ENCODE results near the gene PLXNC1.
A peak's percentile ranks its signal among the peaks of the same experiment; 100 is the strongest.
"Not testable (repeated sequence)": the region's sequence is repeated elsewhere in the genome, so short reads cannot be mapped to it uniquely, and the experiment has no call there.

The PLXNC1 gene

DNA sequence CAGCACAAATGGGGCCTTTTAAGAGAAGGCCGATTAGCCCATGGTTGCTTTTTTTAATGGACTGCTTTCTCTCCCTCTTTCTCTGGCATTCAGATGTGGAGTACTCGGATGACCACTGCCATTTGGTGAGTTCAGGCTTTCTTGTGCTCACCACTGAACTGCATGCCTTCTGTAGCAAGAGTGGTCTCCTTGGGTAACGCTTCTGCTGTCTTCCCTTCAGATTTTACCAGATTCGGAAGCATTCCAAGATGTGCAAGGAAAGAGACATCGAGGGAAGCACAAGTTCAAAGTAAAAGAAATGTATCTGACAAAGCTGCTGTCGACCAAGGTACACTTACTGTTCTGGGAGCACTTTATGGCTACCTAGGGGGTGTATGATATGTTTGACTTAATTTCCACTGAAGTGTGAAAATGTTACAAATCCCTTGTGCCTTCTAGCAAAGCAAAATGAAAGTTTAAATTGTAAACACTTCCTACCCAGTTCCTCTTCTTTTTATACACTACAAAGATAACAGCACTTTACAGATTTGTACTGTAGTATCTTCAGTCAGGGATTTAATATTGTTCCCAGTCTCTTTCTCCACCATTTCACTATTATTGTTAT is 148.8 kb downstream of the PLXNC1 start:
- DNase-seq (ENCODE audit: low spot score): no peak

GRCh38 chr12:94297876-94298505 is 149.6 kb downstream of the PLXNC1 start:
- no peak for DNase-seq (ENCODE audit: low spot score)

- DNase-seq (ENCODE audit: low spot score): no peak
Observed at GRCh38 chr12:94299846-94300245, 151.5 kb downstream of the PLXNC1 start.

DNA sequence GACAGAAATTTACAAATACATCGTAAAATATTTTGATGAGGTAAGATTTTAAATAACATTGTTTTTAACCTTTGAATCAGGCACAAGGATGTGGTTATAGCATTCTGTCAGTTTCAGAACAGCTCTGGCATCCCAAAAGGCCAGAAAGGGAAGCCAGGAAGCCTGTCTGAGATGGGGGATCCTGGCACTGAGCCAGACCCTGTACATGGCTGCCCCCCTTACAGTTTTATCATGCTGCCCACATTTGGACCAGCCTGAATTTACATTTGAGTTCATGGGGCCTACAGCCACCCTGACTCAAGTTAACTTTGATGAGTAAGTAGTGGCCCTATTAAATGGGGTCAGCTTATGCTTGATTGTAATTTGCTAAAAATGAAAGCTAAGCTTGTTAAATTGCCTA is 155.6 kb downstream of the PLXNC1 start:
- DNase-seq (ENCODE audit: low spot score): no peak

DNA sequence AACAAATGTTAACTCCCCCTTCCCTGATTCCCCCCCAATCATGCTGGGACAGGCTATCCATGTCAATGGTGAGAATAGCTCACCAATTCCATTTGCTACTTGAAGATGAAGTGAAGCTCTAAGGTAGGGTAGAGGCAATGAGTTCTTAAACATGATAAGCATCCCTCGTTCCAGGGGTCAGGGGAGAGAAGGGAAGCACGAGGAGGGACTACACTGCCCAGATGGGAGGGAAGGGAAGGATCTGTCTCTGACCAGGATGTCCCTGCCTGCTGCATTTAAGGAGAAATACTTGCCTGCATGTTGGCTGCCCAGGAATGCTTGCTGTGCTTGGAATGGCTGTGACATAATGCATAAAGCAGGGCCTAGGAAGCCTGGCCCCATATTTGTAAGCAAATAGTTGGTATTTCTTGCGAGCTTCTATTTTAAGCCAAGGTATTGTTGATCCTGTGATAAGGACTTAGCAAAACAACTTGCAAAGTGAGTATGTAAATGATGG is 156.2 kb downstream of the PLXNC1 start:
- DNase-seq (ENCODE audit: low spot score): peak; percentile 66

DNA sequence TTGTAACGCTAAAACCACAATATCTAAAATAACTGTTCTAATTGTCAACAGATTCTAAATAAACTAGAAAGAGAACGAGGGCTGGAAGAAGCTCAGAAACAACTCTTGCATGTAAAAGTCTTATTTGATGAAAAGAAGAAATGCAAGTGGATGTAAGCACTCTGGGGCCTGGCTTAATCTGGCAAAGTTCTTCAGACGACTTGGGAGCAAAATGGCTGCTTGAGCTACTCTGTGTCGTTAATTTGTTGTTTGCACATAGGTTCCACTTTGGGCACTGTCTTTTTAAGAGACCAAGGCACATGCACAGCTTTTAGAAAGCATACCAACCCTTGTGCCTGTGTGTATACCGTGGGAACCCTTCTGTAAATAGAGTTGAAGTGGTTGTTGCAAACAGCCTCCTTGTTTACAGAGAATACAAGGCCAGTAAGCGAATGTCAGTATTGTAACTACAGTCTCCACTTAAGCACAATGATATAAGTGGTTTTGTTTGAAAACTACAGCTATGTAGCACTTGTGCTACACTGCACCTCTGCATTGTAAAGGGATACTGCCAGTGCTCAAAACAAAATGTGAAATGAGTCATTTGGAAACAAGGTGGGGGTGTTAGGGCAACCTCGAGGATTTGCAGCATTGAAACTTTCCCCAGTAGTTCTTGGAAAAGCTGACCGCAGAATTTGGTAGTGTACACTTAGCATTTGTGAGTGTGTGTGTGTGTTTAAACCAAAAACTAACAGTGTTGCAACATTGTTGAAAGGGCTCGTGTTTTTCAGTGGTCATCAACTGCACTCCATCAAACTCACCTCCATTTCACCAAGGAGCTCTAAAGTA is 157.0 kb downstream of the PLXNC1 start:
- DNase-seq (ENCODE audit: low spot score): peak; percentile 65

GRCh38 chr12:94308612-94309011 is 160.2 kb downstream of the PLXNC1 start:
- DNase-seq (ENCODE audit: low spot score): no peak

DNA sequence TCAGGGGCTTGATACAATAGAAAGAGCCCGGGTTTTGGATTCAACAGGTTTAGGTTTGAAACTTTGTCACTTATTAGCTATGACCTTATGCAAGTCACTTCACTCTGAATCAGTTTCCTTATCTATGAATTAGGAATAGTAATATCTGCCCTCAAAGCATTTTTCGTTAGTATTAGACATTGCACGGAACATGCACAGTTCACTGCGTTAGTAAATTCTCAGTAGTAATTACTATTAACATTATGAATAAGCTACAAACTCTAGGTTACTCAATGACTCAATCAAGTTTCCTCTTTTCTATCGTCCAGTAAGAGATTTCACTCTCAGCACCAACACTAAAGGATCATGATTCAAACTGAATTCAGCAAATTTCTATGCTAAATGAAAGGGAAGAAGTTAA is 161.0 kb downstream of the PLXNC1 start:
- no peak for DNase-seq (ENCODE audit: low spot score)

- DNase-seq (ENCODE audit: low spot score): no peak
Observed at GRCh38 chr12:94312378-94312777, 164.0 kb downstream of the PLXNC1 start.

DNA sequence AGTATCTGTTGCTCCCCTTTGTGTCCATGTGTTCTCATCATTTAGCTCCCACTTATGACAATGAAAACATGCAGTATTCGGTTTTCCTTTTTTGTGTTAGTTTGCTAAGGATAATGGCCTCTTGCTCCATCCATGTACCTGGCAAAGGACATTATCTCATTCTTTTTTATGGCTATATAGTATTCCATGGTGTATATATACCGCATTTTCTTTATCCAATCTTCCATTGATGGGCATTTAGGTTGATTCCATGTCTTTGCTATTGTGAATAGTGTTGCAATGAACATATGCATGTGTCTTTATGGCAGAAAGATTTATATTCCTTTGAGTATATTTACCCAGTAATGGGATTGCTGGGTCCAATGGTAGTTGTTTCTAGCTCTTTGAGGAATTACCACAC is 168.2 kb downstream of the PLXNC1 start:
- DNase-seq (ENCODE audit: low spot score): not testable (repeated sequence)

DNA sequence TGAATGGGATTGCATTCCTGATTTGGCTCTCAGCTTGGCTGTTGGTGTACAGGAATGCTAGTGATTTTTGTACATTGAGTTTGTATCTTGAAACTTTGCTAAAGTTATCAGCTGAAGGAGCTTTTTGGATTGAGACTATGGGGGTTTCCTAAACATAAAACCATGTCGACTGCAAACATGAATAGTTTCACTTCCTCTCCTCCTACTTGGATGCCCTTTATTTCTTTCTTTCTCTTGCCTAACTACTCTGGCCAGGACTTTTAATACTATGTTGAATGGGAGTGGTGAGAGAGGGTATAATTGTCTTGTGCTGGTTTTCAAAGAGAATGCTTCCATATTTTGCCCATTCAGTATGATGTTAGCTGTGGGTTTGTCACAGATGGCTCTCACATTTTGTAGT is 169.8 kb downstream of the PLXNC1 start:
- no peak for DNase-seq (ENCODE audit: low spot score)

GRCh38 chr12:94320109-94320508 is 171.7 kb downstream of the PLXNC1 start:
- DNase-seq (ENCODE audit: low spot score): no peak

DNA sequence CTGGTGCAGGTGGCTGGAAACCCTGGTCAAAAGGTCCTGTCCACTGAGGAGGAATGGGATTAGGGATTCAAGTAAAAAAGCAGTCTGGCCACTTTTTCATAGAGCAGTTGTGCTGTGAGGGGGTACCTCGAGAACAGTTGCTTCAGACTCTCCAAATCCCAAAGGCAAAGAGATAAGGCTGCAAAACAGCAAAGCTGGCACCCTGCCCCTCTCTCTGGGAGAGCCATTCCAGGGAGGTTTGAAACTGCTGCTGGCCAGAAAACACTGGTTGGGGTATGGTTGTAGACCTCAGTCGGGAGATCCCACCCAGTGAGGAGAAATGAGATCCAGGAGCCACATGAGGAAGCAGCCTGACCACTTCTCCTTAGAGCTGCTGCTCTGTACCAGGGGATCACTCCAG is 174.0 kb downstream of the PLXNC1 start:
- no peak for DNase-seq (ENCODE audit: low spot score)

GRCh38 chr12:94326234-94326633 is 177.9 kb downstream of the PLXNC1 start:
- DNase-seq (ENCODE audit: low spot score): no peak

GRCh38 chr12:94326727-94327126 is 178.3 kb downstream of the PLXNC1 start:
- peak; percentile 5 for DNase-seq (ENCODE audit: low spot score)

- DNase-seq (ENCODE audit: low spot score): no peak
Observed at GRCh38 chr12:94327809-94328208, 179.4 kb downstream of the PLXNC1 start.

- DNase-seq (ENCODE audit: low spot score): no peak
Observed at GRCh38 chr12:94329366-94329765, 181.0 kb downstream of the PLXNC1 start.

GRCh38 chr12:94333396-94333795 is 185.0 kb downstream of the PLXNC1 start:
- no peak for DNase-seq (ENCODE audit: low spot score)

DNA sequence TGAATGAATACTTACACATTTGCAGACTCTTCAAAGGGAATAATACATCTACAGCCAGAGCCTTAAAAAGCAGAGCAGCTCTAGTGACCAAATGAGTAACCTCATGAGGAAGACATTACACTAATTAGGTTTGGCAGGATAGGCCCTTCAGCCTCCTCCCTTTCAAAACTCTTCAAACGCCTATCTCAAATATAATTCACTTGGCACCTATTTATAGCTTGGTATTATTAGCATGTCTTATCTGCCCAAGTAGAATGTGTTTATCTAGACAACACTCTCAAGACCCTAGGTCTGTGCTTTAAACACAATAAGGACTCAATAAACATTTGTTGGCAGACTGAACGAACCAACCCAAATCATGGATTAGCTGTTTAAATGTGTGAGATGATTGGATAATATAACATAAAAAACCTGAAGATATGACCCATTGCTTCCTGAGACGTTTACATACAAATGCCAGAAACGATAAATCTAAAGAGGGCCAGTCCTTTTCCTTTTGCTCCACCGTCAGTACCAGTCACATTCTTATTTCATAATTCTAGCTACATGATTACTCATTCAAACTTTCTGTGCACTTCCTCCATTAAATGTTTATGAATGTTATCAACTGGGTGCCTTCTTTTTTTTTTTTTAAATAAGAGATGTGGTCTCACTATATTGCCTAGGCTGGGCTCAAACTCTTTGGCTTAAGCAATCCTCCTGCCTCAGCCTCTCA is 188.0 kb downstream of the PLXNC1 start:
- DNase-seq (ENCODE audit: low spot score): peak; percentile 13

- DNase-seq (ENCODE audit: low spot score): no peak
Observed at GRCh38 chr12:94338006-94338794, 189.8 kb downstream of the PLXNC1 start.

- no peak for DNase-seq (ENCODE audit: low spot score)
Observed at GRCh38 chr12:94340573-94340972, 192.2 kb downstream of the PLXNC1 start.

DNA sequence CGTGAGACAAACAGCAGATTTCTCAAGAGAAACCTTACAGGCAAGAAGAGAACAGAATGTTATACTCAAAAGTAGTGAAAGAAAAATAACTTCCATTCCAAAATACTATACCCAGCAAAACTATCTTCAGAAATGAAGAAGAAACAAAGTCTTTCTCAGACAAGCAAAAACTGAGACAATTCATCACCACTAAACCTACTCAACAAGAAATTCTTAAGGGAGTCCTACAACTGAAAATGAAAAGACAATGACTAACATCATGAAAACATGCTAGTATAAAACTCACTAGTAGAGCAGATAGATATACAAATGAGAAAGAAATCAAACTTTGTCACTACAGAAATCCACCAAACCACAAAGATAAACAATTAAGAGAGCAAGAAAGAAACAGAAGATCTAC is 204.8 kb downstream of the PLXNC1 start:
- DNase-seq (ENCODE audit: low spot score): no peak
